ENCODE measurements around the gene ST6GALNAC3.
"Not testable (repeated sequence)": the region's sequence is repeated elsewhere in the genome, so short reads cannot be mapped to it uniquely, and the experiment has no call there.

Gene ST6GALNAC3

GRCh38 chr1:76640092-76640491 lies 565.5 kb downstream of the ST6GALNAC3 start:
- no peak for DNase-seq (ENCODE audit: low read depth)

- DNase-seq (ENCODE audit: low read depth), result no peak
These were observed 566.2 kb downstream of the ST6GALNAC3 start for GRCh38 chr1:76640723-76641122.

GRCh38 chr1:76644139-76644538 lies 569.6 kb downstream of the ST6GALNAC3 start:
- no peak for DNase-seq (ENCODE audit: low read depth)

GRCh38 chr1:76652860-76653259 lies 578.3 kb downstream of the ST6GALNAC3 start:
- not testable (repeated sequence) for DNase-seq (ENCODE audit: low read depth)

GRCh38 chr1:76657623-76658022 lies 583.1 kb downstream of the ST6GALNAC3 start:
- DNase-seq (ENCODE audit: low read depth), result no peak

- no peak for DNase-seq (ENCODE audit: low read depth)
These were observed 584.8 kb downstream of the ST6GALNAC3 start for GRCh38 chr1:76659171-76659940.

GRCh38 chr1:76661531-76661930 lies 587.0 kb downstream of the ST6GALNAC3 start:
- DNase-seq (ENCODE audit: low read depth), result no peak

DNA sequence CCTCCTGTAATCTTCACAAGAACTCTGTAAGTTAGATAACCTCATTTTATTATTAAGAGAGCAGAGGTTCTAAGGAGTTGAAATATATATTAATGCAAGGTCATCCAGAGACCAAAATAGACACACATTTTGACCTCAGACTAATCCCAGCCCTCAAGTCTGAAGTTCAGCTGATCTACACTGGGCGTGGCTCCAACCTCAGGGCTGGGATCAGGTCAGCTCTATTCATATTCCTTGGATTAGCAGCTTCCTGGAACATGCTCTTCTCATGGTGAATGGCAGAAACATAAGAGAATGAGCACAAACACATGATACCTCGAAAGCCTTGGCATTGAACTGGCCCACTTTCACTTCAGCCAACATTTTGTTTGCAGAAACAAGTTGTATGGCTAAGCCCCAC lies 592.0 kb downstream of the ST6GALNAC3 start:
- DNase-seq (ENCODE audit: low read depth), result no peak

DNA sequence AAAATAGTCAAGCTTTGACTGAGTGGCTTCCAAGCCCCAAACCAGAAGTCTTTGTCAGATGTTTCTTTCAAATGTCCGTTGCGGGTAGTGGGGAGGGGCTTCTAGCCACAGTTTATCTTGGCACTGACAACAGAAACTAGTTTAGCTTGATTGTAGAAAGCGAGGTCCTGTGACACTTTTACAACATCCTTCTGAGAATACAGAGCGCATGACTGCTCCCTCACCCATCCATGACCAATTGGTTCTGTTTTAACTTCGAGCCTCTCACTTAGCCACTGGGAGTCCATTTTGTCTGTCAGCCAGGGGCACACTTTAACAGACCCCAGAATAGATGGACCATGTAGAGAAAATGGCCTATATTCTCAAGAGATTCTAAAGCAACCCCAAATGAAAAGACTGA lies 593.5 kb downstream of the ST6GALNAC3 start:
- DNase-seq (ENCODE audit: low read depth), result no peak

DNA sequence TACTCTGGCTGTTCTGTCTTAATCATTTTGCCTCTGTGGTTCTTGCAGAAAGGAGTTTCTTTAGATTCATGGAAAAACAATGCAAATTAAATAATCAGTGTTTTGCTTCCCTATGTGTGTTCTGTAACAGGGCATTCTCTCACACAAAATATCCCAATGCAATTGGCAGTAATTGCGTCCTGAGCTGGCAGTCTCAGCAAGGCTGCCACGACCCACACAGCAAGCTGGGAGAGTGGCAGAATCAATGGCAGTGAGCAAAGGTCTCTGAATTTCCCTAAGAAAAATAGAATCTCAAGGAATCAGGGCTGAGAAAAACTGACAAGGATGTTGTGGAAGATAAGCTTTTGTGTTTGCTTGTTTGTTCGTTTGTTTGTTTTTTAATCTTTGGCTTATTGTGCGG lies 594.6 kb downstream of the ST6GALNAC3 start:
- DNase-seq (ENCODE audit: low read depth), result no peak

DNA sequence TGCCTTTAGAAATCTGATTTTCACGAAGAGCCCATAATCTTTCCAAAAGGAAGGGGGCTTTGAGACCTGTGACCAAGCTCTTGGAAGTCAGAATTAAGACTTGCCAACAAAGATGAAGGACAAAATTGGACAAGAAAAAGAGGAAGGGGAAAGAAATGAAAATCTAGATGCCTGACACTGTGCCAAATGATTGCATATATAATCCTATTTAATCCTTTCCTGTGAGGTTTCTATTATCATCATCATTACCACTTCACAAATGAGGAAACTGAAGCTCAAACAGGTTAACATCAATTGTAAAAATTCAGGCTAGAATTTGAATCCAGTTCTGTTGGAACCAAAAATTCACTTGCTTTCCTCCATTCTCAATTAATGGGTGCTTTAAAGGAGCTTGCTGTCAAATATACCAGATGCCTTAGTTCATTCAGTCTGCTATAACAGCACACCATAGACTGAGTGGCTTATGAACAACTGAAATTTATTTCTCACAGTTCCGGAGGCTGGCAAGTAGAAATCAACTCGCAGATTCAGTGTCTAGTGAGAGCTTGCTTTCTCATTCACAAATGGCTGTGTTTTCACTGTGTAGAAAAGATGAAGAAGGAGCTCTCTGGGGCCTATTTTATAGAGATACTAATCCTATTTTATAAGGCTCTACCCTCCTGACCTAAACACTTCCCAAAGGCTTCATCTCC lies 595.2 kb downstream of the ST6GALNAC3 start:
- DNase-seq (ENCODE audit: low read depth), result no peak

DNA sequence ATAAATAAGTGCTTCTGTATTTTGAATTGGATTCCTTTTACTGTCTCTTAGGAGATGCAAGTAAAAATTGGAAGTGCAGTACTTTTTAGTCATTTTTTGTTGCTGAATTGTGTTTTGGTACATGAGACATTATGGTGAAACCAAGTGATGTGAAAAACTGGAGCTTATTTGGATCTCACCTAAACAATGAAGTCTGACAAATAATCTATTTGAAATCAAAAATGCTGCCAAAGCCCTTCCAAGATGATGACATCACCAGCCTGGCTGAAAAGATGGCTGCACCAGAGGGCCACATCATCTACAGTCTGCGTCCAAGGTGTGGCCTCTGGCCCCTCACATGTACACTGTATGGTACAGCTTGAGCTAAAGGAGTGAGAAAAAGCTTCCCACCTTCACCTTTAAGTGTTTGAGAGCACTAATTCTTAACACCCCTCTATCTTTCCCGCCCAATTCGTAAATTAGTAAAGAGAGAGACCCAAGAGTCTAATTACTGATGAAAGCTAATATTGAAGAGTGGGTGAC lies 600.2 kb downstream of the ST6GALNAC3 start:
- DNase-seq (ENCODE audit: low read depth), result no peak

DNA sequence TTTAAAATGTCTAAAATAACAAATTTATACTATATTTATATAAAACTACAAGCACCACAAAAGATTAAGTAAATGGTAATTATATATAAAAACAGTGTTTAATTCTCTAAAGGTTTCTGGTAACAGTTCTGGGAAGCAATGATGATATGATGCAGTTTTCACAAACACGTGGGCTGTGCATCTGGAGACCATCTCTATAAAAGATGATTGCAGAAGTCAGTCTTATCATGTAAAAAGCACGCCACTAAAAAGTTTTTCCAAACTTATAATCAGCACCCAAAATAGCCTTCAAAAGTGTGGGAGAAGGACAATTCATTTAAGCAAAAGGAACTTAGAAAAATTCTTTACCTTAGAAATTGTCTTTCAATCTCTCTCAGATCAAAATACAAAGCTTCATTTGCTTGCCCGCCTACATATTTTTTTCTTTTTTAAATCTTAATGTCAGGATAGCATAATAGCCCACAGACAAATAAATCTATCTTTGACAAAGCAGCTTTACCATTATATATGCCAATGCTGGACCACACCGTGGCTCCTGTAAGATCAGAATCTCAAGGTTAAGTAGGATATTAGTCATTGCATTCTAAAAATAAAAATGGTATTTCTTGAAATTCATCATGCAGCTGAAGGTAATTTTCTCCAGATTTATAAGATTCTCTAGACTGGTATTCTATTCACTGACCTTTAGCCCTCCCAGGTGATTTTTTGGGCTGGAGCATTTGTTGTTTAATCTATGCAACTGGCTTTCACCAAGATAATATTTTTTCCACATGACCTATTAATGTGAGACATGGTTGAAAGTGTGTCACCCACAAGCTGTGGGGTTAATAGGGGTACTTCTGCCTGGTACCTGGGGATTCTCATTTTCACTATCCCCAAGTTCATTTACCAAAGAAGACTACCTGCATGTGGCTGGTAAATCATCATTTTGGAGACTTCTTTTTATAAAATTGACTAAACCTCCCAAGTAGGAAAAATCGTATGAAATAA lies 603.2 kb downstream of the ST6GALNAC3 start:
- DNase-seq (ENCODE audit: low read depth), result no peak

GRCh38 chr1:76679534-76680152 lies 605.1 kb downstream of the ST6GALNAC3 start:
- no peak for DNase-seq (ENCODE audit: low read depth)

DNA sequence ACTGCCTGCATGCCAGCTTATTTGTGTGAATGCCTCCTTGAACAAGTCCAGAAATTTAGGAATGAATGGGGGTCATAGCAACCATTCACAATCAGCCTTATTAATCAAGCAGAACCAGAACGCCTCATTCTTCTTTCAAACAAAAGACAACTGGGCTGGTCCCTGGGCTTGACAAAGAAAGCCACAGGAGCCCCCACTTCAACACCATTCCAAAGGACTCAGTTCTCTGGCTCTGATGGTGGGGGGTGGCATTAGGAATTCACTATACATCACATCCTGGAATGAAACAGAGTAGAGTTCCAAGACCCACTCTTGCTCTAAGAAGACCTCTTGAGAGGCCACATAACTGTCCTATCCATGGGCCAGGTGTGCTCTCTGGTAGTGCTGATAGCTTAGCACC lies 606.1 kb downstream of the ST6GALNAC3 start:
- no peak for DNase-seq (ENCODE audit: low read depth)

DNA sequence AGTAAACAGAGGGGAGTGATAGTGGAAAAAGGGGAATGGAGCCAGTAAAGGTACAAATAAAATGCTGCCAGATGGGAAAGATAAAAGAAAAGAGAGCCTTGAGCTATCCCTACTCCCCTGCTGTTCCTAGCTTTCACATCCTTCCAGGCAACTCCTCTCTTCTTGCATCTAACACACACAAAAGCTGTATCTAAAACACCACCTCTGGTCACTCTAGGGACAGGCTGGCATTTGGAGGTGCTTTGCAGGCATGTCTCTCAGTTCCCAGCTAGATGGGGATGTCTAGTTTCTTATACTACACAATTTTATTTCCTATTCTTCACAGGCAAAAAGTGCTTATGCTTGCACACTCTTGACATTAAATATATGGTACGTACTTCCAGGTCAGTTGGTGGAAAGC lies 607.6 kb downstream of the ST6GALNAC3 start:
- DNase-seq (ENCODE audit: low read depth), result no peak

Measured in stimulated activated CD4-positive, alpha-beta T cell treated with anti-CD3 and anti-CD28 coated beads, Interleukin-2, amount 100 ng/mL, for 4 hours (primary cell).